ENCODE results near the gene CLECL1. TPM values are rescaled to one million over a fixed set of nuclear protein-coding genes. Genes with fewer than 3 reads are reported as not detected.

CLECL1 gene
- total RNA-seq, 4 donors from 2014 or later = 0.83 TPM; not detected in 3

DNA sequence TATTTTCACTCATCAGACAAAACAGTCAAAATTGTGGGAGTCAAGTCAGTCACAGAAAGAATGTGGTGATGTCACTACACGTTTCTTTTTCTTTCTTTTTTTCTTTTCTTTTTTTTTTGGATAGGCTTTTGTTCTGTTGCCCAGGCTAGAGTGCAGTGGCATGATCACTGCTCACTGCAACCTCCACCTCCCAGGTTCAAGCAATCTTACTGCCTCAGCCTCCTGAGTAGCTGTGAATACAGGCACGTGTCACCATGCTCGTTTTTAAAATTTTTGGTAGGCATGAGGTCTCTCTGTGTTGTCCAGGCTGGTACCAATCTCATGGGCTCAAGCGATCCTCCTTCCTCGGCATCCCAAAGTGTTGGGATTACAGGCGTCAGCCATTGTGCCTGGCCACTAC lies 2.3 kb downstream of the CLECL1 start:
- TF ChIP-seq POLR2A (IDR thresholded peaks at IDR 0.05; ENCODE audit: low read depth) = no peak
- TF ChIP-seq, protein P1, sequence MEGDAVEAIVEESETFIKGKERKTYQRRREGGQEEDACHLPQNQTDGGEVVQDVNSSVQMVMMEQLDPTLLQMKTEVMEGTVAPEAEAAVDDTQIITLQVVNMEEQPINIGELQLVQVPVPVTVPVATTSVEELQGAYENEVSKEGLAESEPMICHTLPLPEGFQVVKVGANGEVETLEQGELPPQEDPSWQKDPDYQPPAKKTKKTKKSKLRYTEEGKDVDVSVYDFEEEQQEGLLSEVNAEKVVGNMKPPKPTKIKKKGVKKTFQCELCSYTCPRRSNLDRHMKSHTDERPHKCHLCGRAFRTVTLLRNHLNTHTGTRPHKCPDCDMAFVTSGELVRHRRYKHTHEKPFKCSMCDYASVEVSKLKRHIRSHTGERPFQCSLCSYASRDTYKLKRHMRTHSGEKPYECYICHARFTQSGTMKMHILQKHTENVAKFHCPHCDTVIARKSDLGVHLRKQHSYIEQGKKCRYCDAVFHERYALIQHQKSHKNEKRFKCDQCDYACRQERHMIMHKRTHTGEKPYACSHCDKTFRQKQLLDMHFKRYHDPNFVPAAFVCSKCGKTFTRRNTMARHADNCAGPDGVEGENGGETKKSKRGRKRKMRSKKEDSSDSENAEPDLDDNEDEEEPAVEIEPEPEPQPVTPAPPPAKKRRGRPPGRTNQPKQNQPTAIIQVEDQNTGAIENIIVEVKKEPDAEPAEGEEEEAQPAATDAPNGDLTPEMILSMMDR (IDR thresholded peaks at IDR 0.05) = no peak
- no peak for TF ChIP-seq POLR2AphosphoS5 (IDR thresholded peaks at IDR 0.05)
- TF ChIP-seq EP300 (IDR thresholded peaks at IDR 0.05) = no peak
- no peak overlapping the region for H3K4me3 ChIP-seq
- H3K27ac ChIP-seq (replicated peaks in 1 of 4) = no peak overlapping the region
- no peak for DNase-seq (ENCODE audit: extremely low spot score)
- WGBS = 80% methylated on average over 6 of the region's 6 CpGs
- intact Hi-C loops (cut with DNase I) = no loop called here
- H3K9me3 ChIP-seq = no peaks in the 10 kb centered on the region
- H3K27me3 ChIP-seq = no peaks in the 10 kb centered on the region
- H3K36me3 ChIP-seq = no peaks in the 10 kb centered on the region
- H3K4me1 ChIP-seq = no peaks in the 10 kb centered on the region

DNA sequence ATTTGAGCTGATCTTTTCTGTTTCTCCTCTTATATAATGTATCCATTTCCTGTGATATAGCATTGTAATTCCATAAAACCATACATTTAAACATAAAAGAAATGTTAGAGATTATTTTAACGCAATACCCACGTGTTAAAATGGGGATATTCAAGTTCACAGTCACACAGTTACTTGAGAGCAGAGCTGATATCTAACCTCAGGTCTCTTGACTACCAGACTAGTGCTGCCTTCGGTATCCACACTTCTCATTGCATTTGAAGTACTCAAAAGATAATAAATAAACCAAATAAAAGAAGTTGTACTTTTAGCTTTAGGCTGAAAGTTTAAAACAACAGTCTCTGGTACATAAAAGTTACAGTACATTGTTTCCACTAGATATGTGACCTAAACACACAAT lies 2.9 kb downstream of the CLECL1 start:
- intact Hi-C loops (cut with DNase I) = no loop called here
- Histone ChIP-seq H3K4me1 (no peaks in the 10 kb centered on the region), H3K27ac (replicated peaks in 1 of 4) (no peak overlapping the region)

DNA sequence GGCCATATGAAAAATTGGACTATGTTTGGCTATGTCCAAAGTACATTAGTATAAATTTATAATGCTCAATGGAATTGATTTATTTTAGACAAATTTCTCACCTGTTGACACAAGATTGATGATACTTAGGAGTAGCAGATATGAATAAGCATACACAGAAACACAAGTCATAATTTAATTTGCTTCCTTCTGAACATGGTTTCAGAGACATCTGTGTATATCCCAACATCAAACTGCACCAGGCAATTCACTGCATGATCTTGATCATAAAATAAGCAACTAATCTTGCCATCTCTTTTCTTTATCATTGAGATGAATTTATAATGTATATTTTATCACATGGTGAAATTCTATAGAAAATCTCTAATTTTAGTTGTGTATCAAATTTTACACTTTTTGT lies 3.8 kb downstream of the CLECL1 start:
- Histone ChIP-seq H3K27me3 (no peaks in the 10 kb centered on the region), H3K4me3 (no peak overlapping the region), H3K36me3 (no peaks in the 10 kb centered on the region), H3K9me3 (no peaks in the 10 kb centered on the region), H3K27ac (replicated peaks in 1 of 4) (no peak overlapping the region), H3K4me1 (no peaks in the 10 kb centered on the region)
- intact Hi-C loops (cut with DNase I) = no loop called here
- no peak for TF ChIP-seq POLR2A (IDR thresholded peaks at IDR 0.05; ENCODE audit: low read depth)
- no peak for TF ChIP-seq POLR2AphosphoS5 (IDR thresholded peaks at IDR 0.05)
- TF ChIP-seq, protein P1 (IDR thresholded peaks at IDR 0.05) = no peak
- no peak for TF ChIP-seq EP300 (IDR thresholded peaks at IDR 0.05)
- DNase-seq (ENCODE audit: extremely low spot score) = no peak

More for the DNA sequence above, 2.9 kb downstream of the CLECL1 start:
- DNase-seq (ENCODE audit: extremely low spot score) = no peak
- Histone ChIP-seq H3K9me3 (no peaks in the 10 kb centered on the region), H3K36me3 (no peaks in the 10 kb centered on the region), H3K4me3 (no peak overlapping the region), H3K27me3 (no peaks in the 10 kb centered on the region)
- 70% methylated on average over 3 of the region's 3 CpGs for WGBS
- TF ChIP-seq POLR2AphosphoS5 (IDR thresholded peaks at IDR 0.05) (no peak), POLR2A (IDR thresholded peaks at IDR 0.05; ENCODE audit: low read depth) (no peak)

DNA sequence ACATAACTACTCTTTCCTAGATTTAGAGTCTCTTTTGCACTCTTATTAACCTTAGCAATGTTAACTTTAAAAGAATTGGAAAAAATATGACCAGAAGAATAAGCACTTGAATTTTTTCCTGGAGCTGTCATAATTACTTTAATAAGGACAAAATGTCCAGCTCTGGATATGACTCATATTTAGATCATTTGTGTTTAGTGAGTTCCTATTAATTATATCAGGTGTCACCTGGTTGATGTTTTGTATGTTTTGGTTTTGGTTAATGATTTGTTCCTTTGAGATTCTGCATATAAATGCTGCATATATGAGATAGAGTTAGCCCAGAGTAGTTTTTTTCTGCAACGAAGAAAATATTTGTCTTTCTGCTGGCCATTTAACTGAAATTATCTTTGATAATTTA lies 5.1 kb downstream of the CLECL1 start:
- Histone ChIP-seq H3K36me3 (no peaks in the 10 kb centered on the region), H3K9me3 (no peaks in the 10 kb centered on the region), H3K4me3 (no peak overlapping the region), H3K4me1 (no peaks in the 10 kb centered on the region), H3K27ac (replicated peaks in 1 of 4) (no peak overlapping the region), H3K27me3 (no peaks in the 10 kb centered on the region)
- intact Hi-C loops (cut with DNase I) = no loop called here
- DNase-seq (ENCODE audit: extremely low spot score) = no peak
- TF ChIP-seq POLR2A (IDR thresholded peaks at IDR 0.05; ENCODE audit: low read depth) (no peak), POLR2AphosphoS5 (IDR thresholded peaks at IDR 0.05) (no peak), EP300 (IDR thresholded peaks at IDR 0.05) (no peak)
- TF ChIP-seq, protein P1 (IDR thresholded peaks at IDR 0.05) = no peak
- WGBS = 72% methylated on average over 1 of the region's 1 CpG

DNA sequence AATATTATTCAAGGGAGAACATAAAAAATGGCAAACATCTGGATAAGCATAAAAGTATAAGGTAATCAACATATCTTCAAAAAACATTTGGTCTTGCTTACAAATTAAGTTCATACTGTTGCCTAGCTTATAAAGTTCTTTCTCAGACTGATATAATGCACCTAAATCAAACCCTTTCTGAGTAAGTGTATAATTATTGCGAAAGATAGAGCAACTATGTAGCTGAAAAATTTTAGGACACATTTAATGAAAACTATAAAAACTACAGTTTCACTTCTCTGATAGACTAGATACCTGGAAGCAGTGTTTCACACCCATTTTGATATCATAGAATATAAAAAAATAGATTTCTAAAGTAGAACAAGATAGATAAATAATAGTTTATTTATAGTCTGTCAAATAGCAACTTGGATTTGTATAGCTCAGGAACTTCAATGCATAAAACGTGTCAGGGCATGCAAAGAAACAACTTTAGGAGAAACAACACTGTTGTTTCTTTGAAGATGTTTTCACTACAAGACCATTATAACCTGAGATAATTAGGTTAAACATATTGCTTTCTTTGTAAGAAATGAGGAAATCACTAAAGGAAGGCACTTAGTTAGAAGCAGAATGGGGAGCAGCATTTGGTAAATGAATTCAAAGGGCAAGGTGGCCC lies 7.6 kb downstream of the CLECL1 start:
- no peaks in the 10 kb centered on the region for H3K36me3 ChIP-seq
- DNase-seq (ENCODE audit: extremely low spot score) = no peak
- no peak overlapping the region for H3K4me3 ChIP-seq
- no peaks in the 10 kb centered on the region for H3K27me3 ChIP-seq
- TF ChIP-seq, protein P1 (IDR thresholded peaks at IDR 0.05) = no peak
- TF ChIP-seq POLR2A (IDR thresholded peaks at IDR 0.05; ENCODE audit: low read depth) (no peak), EP300 (IDR thresholded peaks at IDR 0.05) (no peak), POLR2AphosphoS5 (IDR thresholded peaks at IDR 0.05) (no peak)
- intact Hi-C loops (cut with DNase I) = no loop called here
- peaks cover 0 to 6% (median 0%) of the 10 kb centered on the region in 4 donors for H3K4me1 ChIP-seq
- no peak overlapping the region for H3K27ac ChIP-seq (replicated peaks in 1 of 4)
- 49% methylated on average over 2 of the region's 2 CpGs for WGBS
- H3K9me3 ChIP-seq = no peaks in the 10 kb centered on the region
